ENCODE measurements around the gene ZNF446. TPM values are rescaled to one million over a fixed set of nuclear protein-coding genes. Genes with fewer than 3 reads are reported as not detected.

ZNF446 gene
- total RNA-seq, result 12.8 and 16.3 TPM in 2 replicates

DNA sequence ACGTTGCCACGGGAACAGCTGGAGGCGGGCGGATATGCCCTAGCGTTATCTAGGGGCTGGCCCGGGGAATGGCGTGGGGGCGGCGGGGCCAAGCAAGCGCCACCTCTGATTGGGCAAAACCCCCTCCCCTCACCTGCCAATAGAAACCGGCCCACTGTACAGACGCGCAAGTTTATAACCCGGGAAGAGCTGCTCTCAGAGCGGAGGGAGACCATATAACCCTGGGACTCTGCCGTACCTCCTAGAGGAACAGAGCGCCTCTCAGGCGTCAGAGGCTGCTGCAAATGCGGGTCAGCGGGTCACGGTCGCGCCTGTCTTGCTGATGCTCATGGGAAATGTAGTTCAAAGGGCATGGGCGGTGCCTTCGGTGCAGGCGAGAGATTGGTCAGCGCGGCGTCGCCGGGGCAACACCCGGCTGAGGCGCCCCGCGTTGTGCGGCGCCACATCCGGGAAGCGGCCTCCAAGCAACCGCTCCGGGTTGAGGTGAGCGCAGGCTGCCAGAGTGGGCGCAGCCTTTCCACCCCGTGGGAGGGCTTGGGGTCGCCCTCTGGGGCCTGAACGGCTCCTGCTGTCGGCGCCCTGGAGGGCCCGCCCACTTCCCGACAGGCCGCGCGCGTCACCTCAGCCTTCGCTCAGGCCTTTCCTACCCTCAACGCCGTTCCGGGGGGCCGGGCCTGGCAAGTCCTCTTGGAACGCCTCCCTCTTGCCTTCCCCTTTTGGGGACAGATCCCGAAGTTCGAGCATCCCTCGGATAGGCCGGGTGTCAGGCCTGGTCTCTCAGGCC is at the start of gene ZNF446:
TSS of gene ZNF446 (plus strand) at position 639 of the 784 bp plus-strand sequence. CDS start 867 bp downstream, outside the sequence.

GRCh38 chr19:58439576-58440554 is 36.3 kb upstream of the ZNF446 start, which contains the start of gene ZNF132:
ZNF132 (minus strand) TSS chr19:58440153; CDS start chr19:58439821, 332 bp downstream.

DNA sequence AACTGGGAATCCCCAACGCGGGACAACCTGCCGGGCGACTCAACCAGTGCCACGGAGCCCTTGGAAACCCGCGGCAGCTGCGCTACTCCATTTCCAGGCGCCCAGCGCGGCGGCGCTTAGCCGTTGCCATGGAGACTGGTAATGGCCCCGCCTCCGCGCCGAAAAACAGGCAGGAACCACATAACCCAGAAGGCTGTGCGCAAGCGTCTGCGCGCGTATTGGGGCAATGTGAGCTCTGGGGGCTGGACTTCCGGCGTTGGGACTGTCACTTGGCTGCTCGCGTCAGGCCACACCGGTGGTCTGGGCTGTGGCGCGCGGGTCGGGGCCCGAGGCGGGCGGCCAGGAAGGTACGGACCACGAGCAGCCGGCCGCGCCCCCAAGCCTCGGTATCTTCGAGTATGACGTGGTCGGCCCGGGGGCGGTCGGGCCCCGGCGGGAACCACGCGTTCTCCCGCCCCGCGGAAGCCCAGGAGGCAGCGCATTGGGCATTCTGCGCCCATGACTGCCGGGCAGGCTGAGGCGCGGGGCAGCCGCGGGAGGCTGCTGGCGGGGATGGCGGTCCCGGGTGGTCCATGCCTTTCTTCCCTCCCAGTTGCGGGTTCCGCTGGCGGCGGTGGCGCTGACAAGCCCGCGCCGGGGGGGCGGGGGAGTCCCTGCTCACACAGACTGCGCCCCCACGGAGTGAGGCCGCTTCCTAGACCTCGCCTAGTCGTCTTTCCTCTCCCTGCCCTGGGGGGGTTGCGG is 24.6 kb upstream of the ZNF446 start, which contains the start of gene ZNF324B:
TSS of gene ZNF324B (plus strand) at position 265 of the 744 bp plus-strand sequence. CDS start 2,080 bp downstream, outside the sequence.

DNA sequence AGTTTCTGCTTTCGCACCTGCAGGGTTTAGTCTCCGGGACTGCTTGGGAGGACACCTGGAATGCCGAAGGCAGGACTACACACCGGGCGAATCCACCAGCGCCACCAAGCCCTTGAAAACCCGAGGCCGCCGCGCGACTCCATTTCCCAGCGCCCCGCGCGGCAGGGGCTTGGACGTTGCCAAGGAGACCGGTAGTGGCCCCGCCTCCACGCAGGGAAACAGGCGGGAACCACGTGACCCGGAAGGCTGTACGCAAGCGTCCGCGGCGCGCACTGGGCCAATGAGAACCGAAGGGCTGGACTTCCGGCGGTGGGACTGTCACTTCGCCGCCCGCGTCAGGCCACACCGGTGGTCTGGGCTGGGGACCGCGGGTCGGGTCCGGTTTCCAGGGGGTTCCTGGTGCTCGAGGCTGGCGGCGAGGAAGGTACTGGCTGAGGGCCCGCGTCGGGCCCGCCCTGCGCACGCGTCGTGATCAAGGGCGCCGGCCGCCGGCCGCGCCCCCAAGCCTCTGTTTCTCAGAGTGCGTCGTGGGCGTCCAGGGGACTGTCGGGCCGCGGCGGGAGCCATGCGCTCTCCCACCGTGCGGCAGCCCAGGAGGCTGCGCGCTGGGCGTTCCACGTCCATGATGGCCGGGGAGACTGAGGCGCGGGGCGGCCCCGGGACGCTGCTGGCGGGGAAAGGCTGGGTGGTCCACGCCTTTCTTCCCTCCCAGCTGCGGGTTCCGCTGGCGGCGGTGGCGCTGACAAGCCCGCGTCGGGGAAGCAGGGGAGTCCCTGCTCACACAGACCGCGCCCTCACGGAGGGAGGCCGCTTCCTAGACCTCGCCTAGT is 9.2 kb upstream of the ZNF446 start, which contains the start of gene ZNF324:
TSS of gene ZNF324 (plus strand) at position 321 of the 830 bp plus-strand sequence. CDS start 2,106 bp downstream, outside the sequence.

GRCh38 chr19:58511353-58512208 is 35.4 kb downstream of the ZNF446 start, which contains the start of gene SLC27A5:
SLC27A5 (minus strand) TSS chr19:58511992; CDS start chr19:58511955, 37 bp downstream.

DNA sequence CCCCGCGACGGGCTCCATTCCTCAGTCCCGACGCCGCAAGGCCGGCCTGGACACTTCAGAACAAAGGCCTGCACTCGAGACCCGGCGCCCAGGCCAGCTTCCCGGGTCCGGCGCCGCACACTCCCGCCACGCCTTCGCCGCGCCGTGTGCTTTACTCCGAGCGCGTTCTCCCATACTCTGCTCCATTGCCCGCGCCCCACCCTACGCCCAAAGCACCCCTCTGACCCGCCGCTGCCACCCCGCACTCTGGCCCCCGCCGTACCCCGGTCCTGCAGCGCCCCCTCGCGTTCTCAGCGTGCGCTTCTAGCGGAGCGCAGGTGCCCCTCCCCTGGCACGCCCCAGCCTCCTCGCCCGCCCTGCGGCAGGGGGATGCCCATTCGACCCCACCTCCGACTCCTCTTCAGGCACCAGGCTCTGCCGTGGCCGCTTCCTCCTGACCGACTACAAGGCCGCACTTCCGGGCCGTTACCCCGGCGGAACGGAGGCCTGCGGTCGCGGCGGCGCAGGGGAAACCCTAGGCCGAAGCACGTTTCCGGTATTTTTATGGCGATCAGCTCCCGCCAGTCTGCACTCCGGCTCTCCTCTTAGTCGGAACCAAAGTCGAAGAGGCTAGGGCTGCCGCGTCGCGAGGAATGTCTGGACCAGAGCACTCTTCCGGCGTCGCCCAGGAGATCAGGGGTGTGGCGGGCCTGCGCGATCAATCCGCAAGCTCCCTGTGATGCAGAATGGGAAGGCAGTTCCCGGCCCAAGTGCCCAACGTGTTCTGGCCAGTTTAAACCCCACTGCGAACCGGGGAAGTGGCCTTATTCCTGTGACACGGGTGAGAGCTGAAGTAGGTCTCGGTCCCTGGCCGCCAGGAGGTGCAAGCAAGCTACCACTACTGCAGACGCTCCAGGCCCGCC is 43.5 kb downstream of the ZNF446 start, which contains the start of gene ZBTB45:
TSS of gene ZBTB45 (minus strand) at position 456 of the 902 bp plus-strand sequence. CDS start 2,137 bp downstream, outside the sequence.

Other genes with a start within 250 kb of the ZNF446 start
- gene ZNF544, start 247.4 kb upstream of the ZNF446 start, total RNA-seq, result 24.6 and 33.3 TPM in 2 replicates
- gene ZNF8, start 197.4 kb upstream of the ZNF446 start, total RNA-seq, result 6.2 and 6.9 TPM in 2 replicates
- 21.8 and 35.2 TPM in 2 replicates for gene ERVK3-1, start 171.0 kb upstream of the ZNF446 start, total RNA-seq
- gene ZSCAN22, start 149.4 kb upstream of the ZNF446 start, total RNA-seq, result 2.4 and 2.8 TPM in 2 replicates
- gene A1BG, start 122.9 kb upstream of the ZNF446 start, total RNA-seq, result 24.8 and 61.8 TPM in 2 replicates
- 0.12 and 0.29 TPM in 2 replicates for gene ZNF497, start 113.6 kb upstream of the ZNF446 start, total RNA-seq
- 3.8 and 4.8 TPM in 2 replicates for gene ZNF837, start 95.3 kb upstream of the ZNF446 start, total RNA-seq
- gene RPS5, start 89.1 kb upstream of the ZNF446 start, total RNA-seq, result 1,797 and 1,853 TPM in 2 replicates
- not detected in 2 replicates for gene RNF225, start 80.7 kb upstream of the ZNF446 start, total RNA-seq
- gene ZNF584, start 67.7 kb upstream of the ZNF446 start, total RNA-seq, result 12.7 and 16.5 TPM in 2 replicates
- gene ZNF132, start 36.2 kb upstream of the ZNF446 start, total RNA-seq, result 6.4 and 7.1 TPM in 2 replicates
- 7.5 and 7.6 TPM in 2 replicates for gene ZNF324B, start 24.7 kb upstream of the ZNF446 start, total RNA-seq
- 10.7 and 12.1 TPM in 2 replicates for gene ZNF324, start 9.3 kb upstream of the ZNF446 start, total RNA-seq
- 4.8 and 5.5 TPM in 2 replicates for gene SLC27A5, start 35.6 kb downstream of the ZNF446 start, total RNA-seq
- gene ZBTB45, start 43.5 kb downstream of the ZNF446 start, total RNA-seq, result 5.9 and 9.4 TPM in 2 replicates
- 204 and 211 TPM in 2 replicates for gene TRIM28, start 67.7 kb downstream of the ZNF446 start, total RNA-seq
- gene CHMP2A, start 78.8 kb downstream of the ZNF446 start, total RNA-seq, result 133 and 136 TPM in 2 replicates
- 21.6 and 30.4 TPM in 2 replicates for gene UBE2M, start 82.3 kb downstream of the ZNF446 start, total RNA-seq
- gene MZF1, start 97.0 kb downstream of the ZNF446 start, total RNA-seq, result 7.4 and 13.3 TPM in 2 replicates

Data from cardiac ventricle fibroblast (primary cell).